HCT116 (cell line): Measurements from ENCODE around the gene WNT11. TPM values are rescaled to one million over a fixed set of nuclear protein-coding genes. Genes with fewer than 3 reads are reported as not detected.

ENCODE experiments used
- ATAC-seq: fragments of 200-7000 bp; cut with Tn5 transposase; 2 replicates; pipeline ENCODE4 v1.9.1; 2020; ENCODE audit warnings: mild to moderate bottlenecking, moderate library complexity
- BruUV-seq: library from RNA; stranded (reverse); fragments of 400-500 nt; replicated peaks from 2 replicates; lab custom pipeline; 2021; lab: Mats Ljungman, UMichigan
- CTCF ChIA-PET: fragments of 300-600 bp; sonication (Branson Sonifier 250); formaldehyde crosslinking; loops from one replicate; lab custom pipeline; 2021; ENCODE audit warnings: antibody characterized with exemption; lab: Charles Lee
- POLR2A ChIA-PET: fragments of 300-600, 350-600 bp; sonication (Branson Sonifier 250); formaldehyde crosslinking; loops from one replicate; lab custom pipeline; 2021; ENCODE audit warnings: antibody characterized with exemption; lab: Charles Lee
- RAD21 ChIA-PET, 2 experiments: fragments of 300-600 bp; sonication (Branson Sonifier 250); formaldehyde crosslinking; loops; one replicate each; lab custom pipeline; 2023; ENCODE audit warnings: low total read pairs in 2 of 2; ENCODE audit not compliant: uncharacterized antibody in 2 of 2, unreplicated experiment in 2 of 2, low non-redundant PET in 1 of 2; lab: Charles Lee
- DNase-seq: peaks from one replicate; pipeline ENCODE4 v3.0.0-alpha.2; 2010; ENCODE audit warnings: low read depth, low spot score
- H2AFZ ChIP-seq: fragments of 200-600 bp; shearing (Covaris generic), sonication (generic); 2 replicates; pipeline ENCODE4 v1.6.1; 2017; ENCODE audit warnings: low read depth, mixed run types, mixed read lengths, antibody characterized with exemption, low read length; ENCODE audit not compliant: poor library complexity, severe bottlenecking
- H3K27ac ChIP-seq: 2 replicates; pipeline ENCODE4 v1.5.1; 2012; ENCODE audit warnings: low read depth, low read length
- H3K27me3 ChIP-seq: fragments of 200-600 bp; sonication (generic); 2 replicates; pipeline ENCODE4 v1.6.1; 2016; ENCODE audit warnings: mixed run types, low read length, mixed read lengths; ENCODE audit not compliant: insufficient read depth
- H3K36me3 ChIP-seq, 2 experiments: fragments of 200-500 bp in 1 of 2; fragments of 200-600 bp in 1 of 2; sonication (Bioruptor generic) in 1 of 2; sonication (generic) in 1 of 2; 2 replicates each; pipeline versions ENCODE4 v1.5.1 to v1.6.1; 2014 to 2016; ENCODE audit warnings: low read length in 2 of 2, inconsistent platforms in 1 of 2, mixed read lengths in 1 of 2, mixed run types in 1 of 2; ENCODE audit not compliant: insufficient read depth in 2 of 2, control insufficient read depth in 1 of 2
- H3K4me1 ChIP-seq, 2 experiments: fragments of 200-600 bp in 1 of 2; sonication (generic) in 1 of 2; 2 replicates each; pipeline versions ENCODE4 v1.5.1 to v1.6.1; 2012 to 2017; ENCODE audit warnings: low read length in 2 of 2, inconsistent platforms in 1 of 2, mild to moderate bottlenecking in 1 of 2, mixed read lengths in 1 of 2, mixed run types in 1 of 2, moderate library complexity in 1 of 2; ENCODE audit not compliant: insufficient read depth in 2 of 2, control insufficient read depth in 1 of 2
- H3K4me2 ChIP-seq: fragments of 200-600 bp; sonication (generic); 2 replicates; pipeline ENCODE4 v1.6.1; 2017; ENCODE audit warnings: mixed run types, low read length, mixed read lengths
- H3K4me3 ChIP-seq, 2 experiments: fragments of 200-600 bp in 1 of 2; sonication (generic) in 1 of 2; replicated peaks in 1 of 2; 2 replicates each; pipeline ENCODE4 v1.5.1; 2011 to 2016; ENCODE audit warnings: low read length in 2 of 2, control low read depth in 1 of 2, low read depth in 1 of 2, mild to moderate bottlenecking in 1 of 2, mixed read lengths in 1 of 2, mixed run types in 1 of 2
- H3K79me2 ChIP-seq: fragments of 200-600 bp; sonication (generic); 2 replicates; pipeline ENCODE4 v1.6.1; 2017; ENCODE audit warnings: mild to moderate bottlenecking, mixed run types, low read length, moderate library complexity, mixed read lengths; ENCODE audit not compliant: insufficient read depth
- H3K9ac ChIP-seq: fragments of 200-600 bp; sonication (generic); 2 replicates; pipeline ENCODE4 v1.6.1; 2016; ENCODE audit warnings: low read length, mixed read lengths
- H3K9me2 ChIP-seq: fragments of 200-600 bp; sonication (generic), shearing (Covaris generic); 2 replicates; pipeline ENCODE4 v1.6.1; 2017; ENCODE audit warnings: mixed run types, mild to moderate bottlenecking, moderate library complexity; ENCODE audit not compliant: insufficient read depth
- H3K9me3 ChIP-seq, 2 experiments: fragments of 200-500 bp in 1 of 2; fragments of 200-600 bp in 1 of 2; sonication (Bioruptor generic) in 1 of 2; sonication (generic) in 1 of 2; 2 replicates each; pipeline ENCODE4 v1.6.1; 2014 to 2017; ENCODE audit warnings: low read length in 2 of 2, mixed read lengths in 2 of 2, inconsistent platforms in 1 of 2, low read depth in 1 of 2, mild to moderate bottlenecking in 1 of 2, mixed run types in 1 of 2, moderate library complexity in 1 of 2; ENCODE audit not compliant: control insufficient read depth in 1 of 2, insufficient read depth in 1 of 2
- H4K20me1 ChIP-seq: fragments of 200-600 bp; sonication (generic), shearing (Covaris generic); 2 replicates; pipeline ENCODE4 v1.6.1; 2017; ENCODE audit warnings: mixed run types, mild to moderate bottlenecking, moderate library complexity; ENCODE audit not compliant: insufficient read depth
- CBX3 ChIP-seq: IDR thresholded peaks from 2 replicates; pipeline ENCODE4 v1.6.1; 2012; ENCODE audit warnings: low read depth
- CEBPB ChIP-seq: IDR thresholded peaks from 2 replicates; pipeline ENCODE4 v1.6.1; 2012; ENCODE audit warnings: low read depth
- EGR1 ChIP-seq: IDR thresholded peaks from 2 replicates; pipeline ENCODE4 v1.6.1; 2012; ENCODE audit warnings: low read depth
- EZH2phosphoT487 ChIP-seq: fragments of 200-600 bp; IDR thresholded peaks from 2 replicates; pipeline ENCODE4 v1.6.1; 2018; ENCODE audit warnings: antibody characterized with exemption, borderline replicate concordance
- FOSL1 ChIP-seq: IDR thresholded peaks from 2 replicates; pipeline ENCODE4 v1.6.1; 2012; ENCODE audit warnings: low read depth
- JUND ChIP-seq: IDR thresholded peaks from 2 replicates; pipeline ENCODE4 v1.6.1; 2012
- POLR2A ChIP-seq: IDR thresholded peaks from 2 replicates; pipeline ENCODE4 v1.7.0; 2011; ENCODE audit warnings: borderline replicate concordance; ENCODE audit not compliant: insufficient read depth, insufficient read length; ENCODE audit errors: extremely low read depth
- RAD21 ChIP-seq: IDR thresholded peaks from 2 replicates; pipeline ENCODE4 v1.6.1; 2012; ENCODE audit warnings: low read depth, mild to moderate bottlenecking
- REST ChIP-seq: IDR thresholded peaks from 2 replicates; pipeline ENCODE4 v1.6.1; 2012; ENCODE audit warnings: low read depth
- SP1 ChIP-seq: IDR thresholded peaks from 2 replicates; pipeline ENCODE4 v1.6.1; 2012; ENCODE audit warnings: low read depth
- SRF ChIP-seq: IDR thresholded peaks from 2 replicates; pipeline ENCODE4 v1.6.1; 2012; ENCODE audit warnings: low read depth
- TCF7L2 ChIP-seq: IDR thresholded peaks from 2 replicates; pipeline ENCODE4 v1.7.0; 2011; ENCODE audit warnings: borderline replicate concordance, inconsistent platforms; ENCODE audit not compliant: insufficient read depth, insufficient read length; ENCODE audit errors: extremely low read depth
- YY1 ChIP-seq: IDR thresholded peaks from 2 replicates; pipeline ENCODE4 v1.6.1; 2011; ENCODE audit warnings: low read length, low read depth, moderate library complexity, mild to moderate bottlenecking; ENCODE audit not compliant: insufficient replicate concordance; ENCODE audit errors: extremely low read depth
- ZNF274 ChIP-seq: fragments of 200-500 bp; sonication (Bioruptor generic); IDR thresholded peaks from 2 replicates; pipeline ENCODE4 v1.6.1; 2014; ENCODE audit warnings: mild to moderate bottlenecking, low read depth, low read length, inconsistent platforms
- intact Hi-C: fragments of 100-400 bp; cut with micrococcal nuclease; formaldehyde crosslinking; loops from 2 replicates; pipeline ENCODE4 v1.10.0; 2022
- total RNA-seq: library from RNA; stranded (reverse); gene quantifications from one replicate; pipeline ENCODE4 v1.2.1, GENCODE V29; 2021; ENCODE audit not compliant: unreplicated experiment
- TF ChIP-seq, protein P1 (sequence below): IDR thresholded peaks from 2 replicates; pipeline ENCODE4 v1.6.1; 2012
- TF ChIP-seq, protein P2 (sequence below): IDR thresholded peaks from 2 replicates; pipeline ENCODE4 v1.6.1; 2011; ENCODE audit warnings: mild to moderate bottlenecking, low read length, moderate library complexity; ENCODE audit not compliant: insufficient replicate concordance; ENCODE audit errors: extremely low read depth

The WNT11 gene
- total RNA-seq, 1 experiment from 2014 or later: 1.9 TPM

GRCh38 chr11:76185931-76186401 lies 20.3 kb downstream of the WNT11 start:
- no peaks in the 10 kb centered on the region for H3K79me2 ChIP-seq
- no peak overlapping the region for H3K9ac ChIP-seq
- no peak overlapping the region for H2AFZ ChIP-seq
- H3K27ac ChIP-seq: no peak overlapping the region
- ATAC-seq (no peak), DNase-seq (no peak)
- POLR2A ChIA-PET: no interaction called here
- RAD21 ChIA-PET: no interaction called here
- no TSS peak for BruUV-seq
- H3K4me1 ChIP-seq: peaks cover 0 to 5% of the 10 kb centered on the region in 2 experiments; a peak in 1 of 4 replicates
- no peak overlapping the region for H3K4me2 ChIP-seq
- TF ChIP-seq EZH2phosphoT487 (no peak), CBX3 (no peak), RAD21 (no peak), TCF7L2 (no peak), FOSL1 (no peak), SRF (no peak), SP1 (no peak), EGR1 (no peak), CEBPB (no peak), POLR2A (no peak), YY1 (no peak), JUND (no peak), REST (no peak), ZNF274 (no peak)
- TF ChIP-seq, protein P1, sequence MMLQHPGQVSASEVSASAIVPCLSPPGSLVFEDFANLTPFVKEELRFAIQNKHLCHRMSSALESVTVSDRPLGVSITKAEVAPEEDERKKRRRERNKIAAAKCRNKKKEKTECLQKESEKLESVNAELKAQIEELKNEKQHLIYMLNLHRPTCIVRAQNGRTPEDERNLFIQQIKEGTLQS: no peak
- TF ChIP-seq, protein P2, sequence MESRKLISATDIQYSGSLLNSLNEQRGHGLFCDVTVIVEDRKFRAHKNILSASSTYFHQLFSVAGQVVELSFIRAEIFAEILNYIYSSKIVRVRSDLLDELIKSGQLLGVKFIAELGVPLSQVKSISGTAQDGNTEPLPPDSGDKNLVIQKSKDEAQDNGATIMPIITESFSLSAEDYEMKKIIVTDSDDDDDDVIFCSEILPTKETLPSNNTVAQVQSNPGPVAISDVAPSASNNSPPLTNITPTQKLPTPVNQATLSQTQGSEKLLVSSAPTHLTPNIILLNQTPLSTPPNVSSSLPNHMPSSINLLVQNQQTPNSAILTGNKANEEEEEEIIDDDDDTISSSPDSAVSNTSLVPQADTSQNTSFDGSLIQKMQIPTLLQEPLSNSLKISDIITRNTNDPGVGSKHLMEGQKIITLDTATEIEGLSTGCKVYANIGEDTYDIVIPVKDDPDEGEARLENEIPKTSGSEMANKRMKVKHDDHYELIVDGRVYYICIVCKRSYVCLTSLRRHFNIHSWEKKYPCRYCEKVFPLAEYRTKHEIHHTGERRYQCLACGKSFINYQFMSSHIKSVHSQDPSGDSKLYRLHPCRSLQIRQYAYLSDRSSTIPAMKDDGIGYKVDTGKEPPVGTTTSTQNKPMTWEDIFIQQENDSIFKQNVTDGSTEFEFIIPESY: no peak
- H3K9me2 ChIP-seq: no peaks in the 10 kb centered on the region
- H3K36me3 ChIP-seq: no peaks in the 10 kb centered on the region
- H3K27me3 ChIP-seq: no peaks in the 10 kb centered on the region
- H3K9me3 ChIP-seq: no peaks in the 10 kb centered on the region
- H3K4me3 ChIP-seq: no peak overlapping the region
- intact Hi-C loops: no loop called here
- no peaks in the 10 kb centered on the region for H4K20me1 ChIP-seq
- CTCF ChIA-PET: interaction anchor here (0.6 kb wide), 1 partner anchor 22 kb away, joined by 3 read pairs; no protein-coding TSS in a partner anchor
